Measurements from ENCODE around the gene NLRP14. TPM values are rescaled to one million over a fixed set of nuclear protein-coding genes. Genes with fewer than 3 reads are reported as not detected.

Gene NLRP14
- total and polyA plus RNA-seq, 8 donors, result 0.18 TPM; not detected in 7

GRCh38 chr11:7021318-7021717 lies 1.0 kb downstream of the NLRP14 start:
- H3K9me3 ChIP-seq, result no peaks in the 10 kb centered on the region
- peaks cover 0 to 6% (median 0%) of the 10 kb centered on the region in 3 donors for H3K27me3 ChIP-seq
- H3K4me3 ChIP-seq, result no peak overlapping the region
- H3K4me1 ChIP-seq, result peaks cover 0 to 18% (median 17%) of the 10 kb centered on the region in 4 donors
- intact Hi-C loops (cut with DNase I; ENCODE audit: low total_unique reads), result no loop called here
- TF ChIP-seq EP300 (IDR thresholded peaks at IDR 0.05), result no peak
- TF ChIP-seq POLR2AphosphoS5 (IDR thresholded peaks at IDR 0.05), result no peak
- no peak for TF ChIP-seq POLR2A (IDR thresholded peaks at IDR 0.05)
- TF ChIP-seq, protein P1, sequence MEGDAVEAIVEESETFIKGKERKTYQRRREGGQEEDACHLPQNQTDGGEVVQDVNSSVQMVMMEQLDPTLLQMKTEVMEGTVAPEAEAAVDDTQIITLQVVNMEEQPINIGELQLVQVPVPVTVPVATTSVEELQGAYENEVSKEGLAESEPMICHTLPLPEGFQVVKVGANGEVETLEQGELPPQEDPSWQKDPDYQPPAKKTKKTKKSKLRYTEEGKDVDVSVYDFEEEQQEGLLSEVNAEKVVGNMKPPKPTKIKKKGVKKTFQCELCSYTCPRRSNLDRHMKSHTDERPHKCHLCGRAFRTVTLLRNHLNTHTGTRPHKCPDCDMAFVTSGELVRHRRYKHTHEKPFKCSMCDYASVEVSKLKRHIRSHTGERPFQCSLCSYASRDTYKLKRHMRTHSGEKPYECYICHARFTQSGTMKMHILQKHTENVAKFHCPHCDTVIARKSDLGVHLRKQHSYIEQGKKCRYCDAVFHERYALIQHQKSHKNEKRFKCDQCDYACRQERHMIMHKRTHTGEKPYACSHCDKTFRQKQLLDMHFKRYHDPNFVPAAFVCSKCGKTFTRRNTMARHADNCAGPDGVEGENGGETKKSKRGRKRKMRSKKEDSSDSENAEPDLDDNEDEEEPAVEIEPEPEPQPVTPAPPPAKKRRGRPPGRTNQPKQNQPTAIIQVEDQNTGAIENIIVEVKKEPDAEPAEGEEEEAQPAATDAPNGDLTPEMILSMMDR (IDR thresholded peaks at IDR 0.05), result no peak
- H3K27ac ChIP-seq, result no peak overlapping the region
- DNase-seq, result no peak
- no peaks in the 10 kb centered on the region for H3K36me3 ChIP-seq
- WGBS, 5 donors, result 81 to 91% (median 83%) methylated on average over 5 of the region's 5 CpGs

DNA sequence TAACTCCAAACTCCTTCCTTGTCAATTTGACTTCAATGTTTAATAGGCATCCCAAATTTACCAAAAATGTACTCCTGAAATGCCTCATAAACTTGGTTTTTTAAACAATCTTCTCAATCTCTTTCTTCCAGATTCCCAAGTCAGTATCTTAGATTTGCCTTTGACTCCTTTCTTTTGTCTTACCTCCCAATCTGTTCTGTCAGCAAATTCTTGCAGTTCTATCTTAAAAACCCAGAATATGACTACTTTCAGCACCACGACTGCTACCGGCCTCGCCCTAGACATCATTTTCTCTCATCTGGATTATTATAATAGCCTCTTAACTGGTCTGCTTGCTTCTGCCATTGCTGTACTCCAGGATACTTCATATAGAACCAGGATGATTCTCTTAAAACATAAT lies 7.9 kb downstream of the NLRP14 start:
- Histone ChIP-seq H3K4me3 (no peak overlapping the region), H3K27ac (no peak overlapping the region), H3K4me1 (no peaks in the 10 kb centered on the region), H3K27me3 (no peaks in the 10 kb centered on the region), H3K9me3 (no peaks in the 10 kb centered on the region), H3K36me3 (no peaks in the 10 kb centered on the region)
- WGBS, 5 donors, result 81 to 91% (median 84%) methylated on average over 3 of the region's 3 CpGs
- intact Hi-C loops (cut with DNase I; ENCODE audit: low total_unique reads), result no loop called here
- TF ChIP-seq POLR2A (IDR thresholded peaks at IDR 0.05) (no peak), EP300 (IDR thresholded peaks at IDR 0.05) (no peak), POLR2AphosphoS5 (IDR thresholded peaks at IDR 0.05) (no peak)
- TF ChIP-seq, protein P1 (IDR thresholded peaks at IDR 0.05), result no peak
- no peak for DNase-seq

GRCh38 chr11:7030836-7031235 lies 10.6 kb downstream of the NLRP14 start:
- no peak for DNase-seq
- TF ChIP-seq, protein P1 (IDR thresholded peaks at IDR 0.05), result no peak
- TF ChIP-seq POLR2A (IDR thresholded peaks at IDR 0.05), result no peak
- intact Hi-C loops (cut with DNase I; ENCODE audit: low total_unique reads), result no loop called here
- 87 to 91% (median 89%) methylated on average over 16 of the region's 16 CpGs for WGBS, 5 donors
- Histone ChIP-seq H3K36me3 (no peaks in the 10 kb centered on the region), H3K4me3 (no peak overlapping the region), H3K27me3 (no peaks in the 10 kb centered on the region), H3K27ac (no peak overlapping the region), H3K4me1 (no peaks in the 10 kb centered on the region), H3K9me3 (no peaks in the 10 kb centered on the region)

DNA sequence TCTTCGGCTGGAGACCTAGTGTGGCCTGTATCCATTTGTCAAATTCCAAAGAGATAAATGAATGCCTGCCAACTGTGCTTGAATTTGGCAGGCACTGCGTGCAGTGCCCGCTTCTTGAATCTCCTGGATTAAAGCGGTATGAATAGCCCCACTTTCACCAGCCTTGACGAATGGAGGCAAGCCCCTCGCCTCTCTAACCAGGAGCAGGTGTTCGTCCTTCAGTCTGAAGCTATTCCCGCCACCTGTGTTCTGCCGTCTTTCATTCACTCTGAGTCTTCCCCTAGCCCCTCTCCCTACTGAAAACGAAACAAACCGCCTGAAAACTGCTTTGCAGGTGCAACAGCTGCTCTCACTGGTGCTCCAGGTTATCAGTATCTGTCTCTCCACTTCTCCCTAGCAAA lies 11.2 kb downstream of the NLRP14 start:
- Histone ChIP-seq H3K9me3 (no peaks in the 10 kb centered on the region), H3K36me3 (no peaks in the 10 kb centered on the region), H3K4me1 (no peaks in the 10 kb centered on the region), H3K4me3 (no peak overlapping the region), H3K27me3 (no peaks in the 10 kb centered on the region), H3K27ac (no peak overlapping the region)
- intact Hi-C loops (cut with DNase I; ENCODE audit: low total_unique reads), result no loop called here
- no peak for DNase-seq
- 64 to 72% (median 70%) methylated on average over 10 to 11 of the region's 11 CpGs for WGBS, 5 donors
- TF ChIP-seq POLR2A (IDR thresholded peaks at IDR 0.05) (no peak), EP300 (IDR thresholded peaks at IDR 0.05) (no peak), POLR2AphosphoS5 (IDR thresholded peaks at IDR 0.05) (no peak)
- TF ChIP-seq, protein P1 (IDR thresholded peaks at IDR 0.05), result no peak

Measured in stomach (tissue), 9 donors.